CD4-positive, alpha-beta T cell treated with Interleukin-1 beta for 1 hour (primary cell): ENCODE data around the gene C5orf63.
"Not testable (repeated sequence)": the region's sequence is repeated elsewhere in the genome, so short reads cannot be mapped to it uniquely, and the experiment has no call there.

Experiments
- DNase-seq, 2 donors: peaks; one replicate each; pipeline ENCODE4 v3.0.0-alpha.2; 2020 to 2022

The C5orf63 gene

GRCh38 chr5:127005282-127005681, 68.0 kb downstream of the C5orf63 start:
- not testable (repeated sequence) for DNase-seq

DNA sequence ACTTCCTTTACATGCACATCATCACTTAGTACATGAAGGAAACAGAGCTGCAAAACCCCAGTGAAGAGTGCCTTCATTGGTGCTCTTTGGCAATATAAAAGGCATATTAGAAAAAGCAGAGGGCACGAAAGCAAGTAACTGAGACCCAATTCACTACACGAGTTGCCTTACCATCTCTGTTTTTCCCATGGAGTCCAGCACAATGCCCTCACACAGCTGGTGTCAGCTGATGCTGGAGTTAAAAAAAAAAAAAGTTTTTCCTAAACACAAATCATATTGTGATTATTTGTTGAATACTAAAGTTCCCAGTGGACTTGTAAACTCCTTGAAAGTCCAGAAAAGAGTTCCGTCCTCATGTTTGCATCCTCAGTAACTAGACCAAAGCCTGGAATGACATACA, 68.6 kb downstream of the C5orf63 start:
- DNase-seq = no peak

DNA sequence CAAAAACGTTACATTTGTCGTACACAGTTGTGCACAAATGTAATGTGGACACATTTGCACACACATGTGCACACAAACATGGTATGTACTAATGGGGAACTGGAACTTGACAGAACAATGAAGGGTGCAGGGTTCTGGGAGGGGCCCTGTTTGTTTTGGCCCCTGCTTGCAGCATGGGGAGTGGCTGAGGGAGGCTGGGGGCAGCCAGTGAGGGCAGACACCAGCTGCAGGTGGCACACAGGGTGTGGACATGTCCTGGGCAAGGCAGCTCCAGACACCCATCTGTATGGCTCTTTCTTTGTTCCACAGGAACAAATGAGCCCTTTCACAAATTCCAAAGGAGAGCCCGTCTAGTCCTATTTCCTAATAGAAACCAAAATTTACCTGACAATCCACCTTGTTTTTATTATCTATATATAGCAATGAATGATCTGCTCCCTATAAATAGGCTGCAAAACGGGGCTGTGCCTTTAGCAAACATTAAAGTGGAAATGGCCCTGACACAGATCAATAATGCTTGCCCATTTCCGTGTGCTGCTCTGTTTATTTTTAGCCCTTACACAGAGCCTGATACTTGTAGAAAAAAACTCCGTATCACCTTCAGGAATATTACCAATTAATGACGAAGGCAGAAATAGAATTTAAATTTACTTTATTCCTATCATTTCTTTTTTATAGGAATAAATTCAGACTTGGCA, 69.4 kb downstream of the C5orf63 start:
- DNase-seq = no peak

DNA sequence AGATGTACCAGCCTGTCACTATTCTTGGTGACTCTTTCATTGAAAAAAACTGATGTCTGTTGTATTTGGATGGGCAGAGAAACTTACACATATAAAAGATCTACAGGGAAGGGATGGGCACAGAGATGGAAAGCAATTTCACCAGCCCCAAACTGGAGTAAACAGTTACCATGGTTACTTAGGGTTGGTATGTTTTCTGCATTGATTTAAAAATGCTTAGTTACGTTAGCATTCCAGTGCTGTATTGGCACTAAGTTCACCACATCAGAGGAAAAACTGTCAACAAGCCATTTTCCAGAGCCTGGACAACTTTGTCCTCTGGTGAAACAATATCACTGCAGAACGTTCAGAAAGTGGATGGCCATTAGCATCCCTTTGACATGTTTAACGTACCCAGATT, 70.9 kb downstream of the C5orf63 start:
- no peak for DNase-seq

DNA sequence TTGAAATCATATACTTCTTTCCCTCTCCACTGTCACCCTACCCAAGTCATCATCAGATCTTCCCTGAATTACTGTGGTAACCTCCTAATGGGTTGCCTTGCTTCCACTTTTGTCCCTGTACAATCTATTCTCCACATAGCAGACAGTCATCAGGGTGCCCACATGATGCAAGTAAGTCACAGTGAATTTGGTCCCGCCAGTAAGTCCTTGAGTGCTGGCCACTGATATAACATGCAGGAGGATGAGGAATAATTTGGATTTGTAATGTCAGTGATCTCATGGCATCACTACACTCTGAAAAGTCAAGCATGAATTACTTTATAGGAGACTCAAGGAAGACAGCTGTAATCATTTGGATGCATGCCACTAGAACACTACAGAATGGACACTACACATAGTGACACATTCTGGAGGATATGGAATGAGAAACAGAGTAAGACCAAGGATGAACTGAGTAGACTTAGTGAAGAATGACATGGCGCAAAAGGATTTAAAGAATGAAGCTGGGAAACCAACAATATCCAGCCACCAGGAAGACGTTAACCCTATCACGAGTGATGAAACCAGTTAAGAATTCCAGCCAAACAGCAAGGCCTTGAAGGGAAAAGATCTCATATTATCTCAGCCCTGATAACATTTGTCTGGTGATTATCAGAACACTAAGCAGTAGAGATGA, 71.5 kb downstream of the C5orf63 start:
- DNase-seq = no peak
